Measurements from ENCODE around the gene FOXO6. TPM values are rescaled to one million over a fixed set of nuclear protein-coding genes. Genes with fewer than 3 reads are reported as not detected.

FOXO6 gene
- total and polyA plus RNA-seq, 10 of the 15 experiments (the other 5 are each of a cell fraction or from before 2014, with no cell fraction given) = 0.37 TPM; not detected in 9

- H3K79me2 ChIP-seq (ENCODE audit: control insufficient read depth, insufficient read depth, low read length) = no peaks in the 10 kb centered on the region
- no peaks in the 10 kb centered on the region; a peak in 1 of 4 replicates for H3K27me3 ChIP-seq (replicated peaks in 1 of 2; ENCODE audit: control insufficient read depth in 2 of 2, insufficient read depth in 2 of 2, low read length in 1 of 2)
- no peak overlapping the region for H3K4me3 ChIP-seq
- no peak overlapping the region for H2AFZ ChIP-seq (ENCODE audit: control insufficient read depth, low read depth, low read length)
- H4K20me1 ChIP-seq (ENCODE audit: control insufficient read depth, insufficient read depth) = no peaks in the 10 kb centered on the region
- ChIA-PET CTCF (interaction anchor here (1.0 to 1.4 kb wide), 4 partner anchors 105 to 813 kb away, joined by 3 to 9 read pairs (median 4); no protein-coding TSS in a partner anchor), SMC1A (ENCODE audit: uncharacterized antibody, unreplicated experiment) (no interaction called here), RAD21 (ENCODE audit: unreplicated experiment) (no interaction called here), POLR2A (no interaction called here)
- BruUV-seq (replicated peaks) = no TSS peak
- no peak overlapping the region for H3K4me2 ChIP-seq (ENCODE audit: control insufficient read depth, insufficient read depth)
- in situ Hi-C loops (cut with MboI) (no loop called here), intact Hi-C loops (cut with micrococcal nuclease; ENCODE audit: unreplicated experiment) (no loop called here)
- no peaks in the 10 kb centered on the region for H3K4me1 ChIP-seq (ENCODE audit: control insufficient read depth, insufficient read depth, low read length)
- no peak for DNase-seq (ENCODE audit: low read depth, low spot score)
- no peaks in the 10 kb centered on the region for H3K36me3 ChIP-seq (ENCODE audit: control insufficient read depth in 2 of 2, insufficient read depth in 2 of 2, low read length in 1 of 2)
- H3K9ac ChIP-seq (ENCODE audit: control insufficient read depth, insufficient read depth, low read length) = no peak overlapping the region
- FAIRE-seq = no peak
- WGBS (ENCODE audit: insufficient coverage, insufficient replicate concordance, low lambda C conversion rate, missing lambda C conversion rate) = 28% methylated on average over 18 of the region's 20 CpGs
- ATAC-seq = no peak
- H3K27ac ChIP-seq (ENCODE audit: control insufficient read depth, insufficient read depth) = no peak overlapping the region
- H3K9me3 ChIP-seq (replicated peaks; ENCODE audit: control insufficient read depth, insufficient read depth, low read length) = no peaks in the 10 kb centered on the region
- TF ChIP-seq E4F1 (IDR thresholded peaks at IDR 0.05; ENCODE audit: borderline replicate concordance, partially characterized antibody) = no peak
- TF ChIP-seq NR2C2 (IDR thresholded peaks at IDR 0.05; ENCODE audit: borderline replicate concordance, control insufficient read depth, insufficient read length, low read depth) = no peak
- no peak for TF ChIP-seq SP1 (IDR thresholded peaks at IDR 0.05; ENCODE audit: low read depth, low read length)
- TF ChIP-seq TCF12 (IDR thresholded peaks at IDR 0.05; ENCODE audit: low read depth, low read length) = no peak
- no peak for TF ChIP-seq MYC (IDR thresholded peaks at IDR 0.05; ENCODE audit: insufficient read depth, insufficient read length, insufficient replicate concordance, low read length, severe bottlenecking)
- TF ChIP-seq RELB (IDR thresholded peaks at IDR 0.05; ENCODE audit: low read depth) = no peak
- TF ChIP-seq PKNOX1 (IDR thresholded peaks at IDR 0.05) = no peak
- TF ChIP-seq ZBTB40 (IDR thresholded peaks at IDR 0.05; ENCODE audit: borderline replicate concordance) = no peak
- no peak for TF ChIP-seq HSF1 (IDR thresholded peaks at IDR 0.05; ENCODE audit: low read depth, low read length)
- no peak for TF ChIP-seq WRNIP1 (IDR thresholded peaks at IDR 0.05; ENCODE audit: borderline replicate concordance, low read depth, low read length)
- no peak for TF ChIP-seq ZNF274 (IDR thresholded peaks at IDR 0.05; ENCODE audit: insufficient read depth, insufficient read length)
Measured at GRCh38 chr1:41427122-41427913, 66.1 kb downstream of the FOXO6 start.
